SK-N-SH treated with all-trans-retinoic acid at 6 μM for 48 hours (cell line): ENCODE measurements around the gene PHOSPHO1.

Source experiments
- ATAC-seq: fragments of 200-7000 bp; cut with Tn5 transposase; 3 replicates; pipeline ENCODE4 v1.9.1; 2020; ENCODE audit warnings: mild to moderate bottlenecking, moderate library complexity
- ARNTL ChIP-seq: fragments of 450-650 bp; formaldehyde crosslinking; IDR thresholded peaks from 2 replicates; pipeline ENCODE4 v1.5.0; 2020; ENCODE audit warnings: low read depth, mild to moderate bottlenecking, moderate library complexity, borderline replicate concordance
- BACH2 ChIP-seq: fragments of 250-450 bp; sonication (Bioruptor Pico); IDR thresholded peaks from 2 replicates; pipeline ENCODE4 v1.9.0; 2021; ENCODE audit warnings: mild to moderate bottlenecking, borderline replicate concordance
- CREB5 ChIP-seq: fragments of 250-450 bp; sonication (Bioruptor Pico); IDR thresholded peaks from 2 replicates; pipeline ENCODE4 v1.5.1; 2020; ENCODE audit warnings: low read depth, mild to moderate bottlenecking, moderate library complexity
- CSDC2 ChIP-seq: fragments of 250-450 bp; sonication (Bioruptor Pico); IDR thresholded peaks from 2 replicates; pipeline ENCODE4 v1.5.0; 2020; ENCODE audit warnings: mild to moderate bottlenecking, moderate library complexity
- CSRNP3 ChIP-seq: fragments of 250-450 bp; sonication (Bioruptor Pico); IDR thresholded peaks from 2 replicates; pipeline ENCODE4 v1.5.1; 2021; ENCODE audit warnings: mild to moderate bottlenecking, moderate library complexity
- GLIS3 ChIP-seq: fragments of 250-450 bp; sonication (Bioruptor Pico); IDR thresholded peaks from 2 replicates; pipeline ENCODE4 v1.5.0; 2020; ENCODE audit warnings: mild to moderate bottlenecking, moderate library complexity
- ISL1 ChIP-seq: fragments of 250-450 bp; sonication (Bioruptor Pico); IDR thresholded peaks from 2 replicates; pipeline ENCODE4 v2.1.2; 2022; ENCODE audit warnings: mild to moderate bottlenecking, moderate library complexity
- OSR1 ChIP-seq: fragments of 250-450 bp; sonication (Bioruptor Pico); IDR thresholded peaks from 2 replicates; pipeline ENCODE4 v1.8.0; 2022; ENCODE audit warnings: moderate library complexity, mild to moderate bottlenecking, inconsistent platforms
- POU6F1 ChIP-seq: fragments of 250-450 bp; sonication (Bioruptor Pico); IDR thresholded peaks from 2 replicates; pipeline ENCODE4 v1.8.0; 2021; ENCODE audit warnings: low read depth, mild to moderate bottlenecking, moderate library complexity, borderline replicate concordance
- PPARA ChIP-seq: fragments of 250-450 bp; sonication (Bioruptor Pico); IDR thresholded peaks from 2 replicates; pipeline ENCODE4 v1.5.0; 2020; ENCODE audit warnings: mild to moderate bottlenecking, borderline replicate concordance
- RARB ChIP-seq: fragments of 250-450 bp; sonication (Bioruptor Pico); IDR thresholded peaks from 2 replicates; pipeline ENCODE4 v1.8.0; 2021; ENCODE audit warnings: mild to moderate bottlenecking, moderate library complexity
- SNAI2 ChIP-seq: fragments of 250-450 bp; sonication (Bioruptor Pico); IDR thresholded peaks from 2 replicates; pipeline ENCODE4 v1.5.0; 2020; ENCODE audit warnings: mild to moderate bottlenecking, moderate library complexity
- TCF4 ChIP-seq: fragments of 250-450 bp; sonication (Bioruptor Pico); IDR thresholded peaks from 2 replicates; pipeline ENCODE4 v1.8.0; 2021; ENCODE audit warnings: mild to moderate bottlenecking, moderate library complexity, borderline replicate concordance
- TOX ChIP-seq: fragments of 250-450 bp; sonication (Bioruptor Pico); IDR thresholded peaks from 2 replicates; pipeline ENCODE4 v1.8.0; 2021; ENCODE audit warnings: mild to moderate bottlenecking, moderate library complexity, borderline replicate concordance
- TSHZ2 ChIP-seq: fragments of 250-450 bp; sonication (Bioruptor Pico); IDR thresholded peaks from 2 replicates; pipeline ENCODE4 v1.5.0; 2020; ENCODE audit warnings: mild to moderate bottlenecking, moderate library complexity
- ZC3H10 ChIP-seq: fragments of 250-450 bp; sonication (Bioruptor Pico); IDR thresholded peaks from 2 replicates; pipeline ENCODE4 v1.5.1; 2021; ENCODE audit warnings: mild to moderate bottlenecking, moderate library complexity
- ZFP3 ChIP-seq: fragments of 250-450 bp; sonication (Bioruptor Pico); IDR thresholded peaks from 2 replicates; pipeline ENCODE4 v1.5.0; 2020; ENCODE audit warnings: mild to moderate bottlenecking, moderate library complexity
- ZFP30 ChIP-seq: fragments of 450-650 bp; formaldehyde crosslinking; IDR thresholded peaks from 2 replicates; pipeline ENCODE4 v1.5.0; 2022; ENCODE audit warnings: mild to moderate bottlenecking, moderate library complexity
- ZNF565 ChIP-seq: fragments of 450-650 bp; formaldehyde crosslinking; conservative IDR thresholded peaks from 2 replicates; pipeline ENCODE4 v1.5.0; 2020; ENCODE audit warnings: low read depth, mild to moderate bottlenecking, moderate library complexity
- ZNF70 ChIP-seq: fragments of 450-650 bp; formaldehyde crosslinking; IDR thresholded peaks from 2 replicates; pipeline ENCODE4 v1.5.0; 2020; ENCODE audit warnings: mild to moderate bottlenecking, moderate library complexity
- ZNF8 ChIP-seq: fragments of 450-650 bp; formaldehyde crosslinking; IDR thresholded peaks from 2 replicates; pipeline ENCODE4 v1.5.0; 2020; ENCODE audit warnings: mild to moderate bottlenecking, moderate library complexity

Gene PHOSPHO1

GRCh38 chr17:49235896-49236295 lies 5.3 kb upstream of the PHOSPHO1 start:
- TF ChIP-seq TCF4, result no peak
- no peak for TF ChIP-seq OSR1 (CRISPR knock-in tag)
- TF ChIP-seq GLIS3 (CRISPR knock-in tag), result no peak
- no peak for TF ChIP-seq TOX (CRISPR knock-in tag)
- TF ChIP-seq ZC3H10 (CRISPR knock-in tag), result no peak
- no peak for TF ChIP-seq ISL1
- TF ChIP-seq SNAI2 (CRISPR knock-in tag), result no peak
- no peak for TF ChIP-seq CREB5 (CRISPR knock-in tag)
- no peak for TF ChIP-seq ZFP30
- no peak for TF ChIP-seq CSDC2 (CRISPR knock-in tag)
- no peak for TF ChIP-seq POU6F1 (CRISPR knock-in tag)
- no peak for ATAC-seq

- ATAC-seq, result no peak
- no peak for TF ChIP-seq ZFP3
- no peak for TF ChIP-seq CSDC2 (CRISPR knock-in tag)
- no peak for TF ChIP-seq OSR1 (CRISPR knock-in tag)
- no peak for TF ChIP-seq ZNF565 (CRISPR knock-in tag)
- no peak for TF ChIP-seq SNAI2 (CRISPR knock-in tag)
- TF ChIP-seq ZFP30, result no peak
- TF ChIP-seq GLIS3 (CRISPR knock-in tag), result no peak
- TF ChIP-seq BACH2 (CRISPR knock-in tag), result no peak
- TF ChIP-seq, all 23 proteins: peak for 0
These were observed 4.0 kb upstream of the PHOSPHO1 start for GRCh38 chr17:49234509-49235080.

- ATAC-seq, result no peak
- no peak for TF ChIP-seq OSR1 (CRISPR knock-in tag)
- no peak for TF ChIP-seq POU6F1 (CRISPR knock-in tag)
- no peak for TF ChIP-seq BACH2 (CRISPR knock-in tag)
- TF ChIP-seq CSDC2 (CRISPR knock-in tag), result no peak
- TF ChIP-seq CSRNP3 (CRISPR knock-in tag), result no peak
- no peak for TF ChIP-seq ZC3H10 (CRISPR knock-in tag)
- TF ChIP-seq, all 23 proteins: peak for 0
These were observed 942 bp upstream of the PHOSPHO1 start for GRCh38 chr17:49231563-49231894.

GRCh38 chr17:49229805-49230600 lies 584 bp downstream of the PHOSPHO1 start:
- peak; percentile 3 for ATAC-seq
- TF ChIP-seq ARNTL, result no peak
- TF ChIP-seq CSDC2 (CRISPR knock-in tag), result no peak
- TF ChIP-seq PPARA (CRISPR knock-in tag), result no peak
- no peak for TF ChIP-seq ZNF70 (CRISPR knock-in tag)
- no peak for TF ChIP-seq CSRNP3 (CRISPR knock-in tag)
- TF ChIP-seq ISL1, result no peak
- no peak for TF ChIP-seq ZFP30
- TF ChIP-seq RARB (CRISPR knock-in tag), result no peak
- no peak for TF ChIP-seq TCF4
- TF ChIP-seq TOX (CRISPR knock-in tag), result no peak
- no peak for TF ChIP-seq GLIS3 (CRISPR knock-in tag)
- TF ChIP-seq OSR1 (CRISPR knock-in tag), result no peak
- no peak for TF ChIP-seq TSHZ2 (CRISPR knock-in tag)
- no peak for TF ChIP-seq ZFP3
- TF ChIP-seq ZNF8 (CRISPR knock-in tag), result no peak
